SH-SY5Y (cell line): ENCODE data around the gene MXD1.

Experiments
- GATA2 ChIP-seq: IDR thresholded peaks from 2 replicates; pipeline ENCODE4 v1.6.1; 2011; ENCODE audit warnings: mild to moderate bottlenecking, low read depth, low read length
- GATA3 ChIP-seq: IDR thresholded peaks from 2 replicates; pipeline ENCODE4 v1.6.1; 2011; ENCODE audit warnings: low read depth, mild to moderate bottlenecking, low read length, moderate library complexity

- TF ChIP-seq GATA2 (no peak), GATA3 (no peak)
Observed at GRCh38 chr2:69932596-69932922, 17.6 kb downstream of the MXD1 start.
